DND-41 (cell line): ENCODE results near the gene TIMP1.

Experiments used
- ATAC-seq: fragments of 200-7000 bp; cut with Tn5 transposase; 3 replicates; pipeline ENCODE4 v1.9.1; 2021; ENCODE audit warnings: low read depth; ENCODE audit not compliant: insufficient read depth
- DNase-seq: peaks from one replicate; pipeline ENCODE4 v3.0.0-alpha.2; 2020
- H2AFZ ChIP-seq: 2 replicates; pipeline ENCODE4 v1.6.0; 2012; ENCODE audit warnings: low read depth, low read length
- H3K27ac ChIP-seq: 2 replicates; pipeline ENCODE4 v1.5.1; 2012; ENCODE audit warnings: low read length, inconsistent platforms
- H3K27me3 ChIP-seq: fragments of 200-600 bp; sonication (generic); 2 replicates; pipeline ENCODE4 v1.6.0; 2012; ENCODE audit warnings: low read length, mild to moderate bottlenecking, inconsistent platforms; ENCODE audit not compliant: insufficient read depth, poor library complexity
- H3K36me3 ChIP-seq: 2 replicates; pipeline ENCODE4 v1.5.1; 2012; ENCODE audit warnings: low read length, inconsistent platforms; ENCODE audit not compliant: insufficient read depth
- H3K4me1 ChIP-seq: 2 replicates; pipeline ENCODE4 v1.5.1; 2012; ENCODE audit warnings: mild to moderate bottlenecking, low read length; ENCODE audit not compliant: insufficient read depth
- H3K4me2 ChIP-seq: 2 replicates; pipeline ENCODE4 v1.6.0; 2012; ENCODE audit warnings: mild to moderate bottlenecking, moderate library complexity, low read length, inconsistent platforms; ENCODE audit not compliant: insufficient read depth
- H3K4me3 ChIP-seq, 2 experiments: fragments of 200-600 bp in 1 of 2; shearing (Covaris generic) in 1 of 2; 2 replicates each; pipeline ENCODE4 v1.5.1; 2012 to 2016; ENCODE audit warnings: inconsistent platforms in 2 of 2, low read length in 2 of 2, mild to moderate bottlenecking in 2 of 2, low read depth in 1 of 2, moderate library complexity in 1 of 2
- H3K79me2 ChIP-seq: 2 replicates; pipeline ENCODE4 v1.6.0; 2012; ENCODE audit warnings: low read length, inconsistent platforms; ENCODE audit not compliant: insufficient read depth
- H3K9ac ChIP-seq: 2 replicates; pipeline ENCODE4 v1.6.0; 2012; ENCODE audit warnings: low read depth, mild to moderate bottlenecking, inconsistent platforms, low read length, moderate library complexity
- H3K9me3 ChIP-seq: 2 replicates; pipeline ENCODE4 v1.5.1; 2012; ENCODE audit warnings: low read length, moderate library complexity, mild to moderate bottlenecking, inconsistent platforms; ENCODE audit not compliant: insufficient read depth, severe bottlenecking
- H4K20me1 ChIP-seq: 2 replicates; pipeline ENCODE4 v1.6.0; 2012; ENCODE audit warnings: low read length; ENCODE audit not compliant: insufficient read depth
- EZH2 ChIP-seq: IDR thresholded peaks from 3 replicates; pipeline ENCODE4 v1.6.1; 2012; ENCODE audit warnings: borderline replicate concordance, low read depth, mild to moderate bottlenecking, moderate library complexity, low read length, inconsistent platforms; ENCODE audit not compliant: severe bottlenecking
- TF ChIP-seq, protein P1 (sequence below): IDR thresholded peaks from 2 replicates; pipeline ENCODE4 v1.5.1; 2012; ENCODE audit warnings: borderline replicate concordance, low read length, moderate library complexity, mild to moderate bottlenecking; ENCODE audit not compliant: poor library complexity, severe bottlenecking; ENCODE audit errors: extremely low read depth

TIMP1 gene

DNA sequence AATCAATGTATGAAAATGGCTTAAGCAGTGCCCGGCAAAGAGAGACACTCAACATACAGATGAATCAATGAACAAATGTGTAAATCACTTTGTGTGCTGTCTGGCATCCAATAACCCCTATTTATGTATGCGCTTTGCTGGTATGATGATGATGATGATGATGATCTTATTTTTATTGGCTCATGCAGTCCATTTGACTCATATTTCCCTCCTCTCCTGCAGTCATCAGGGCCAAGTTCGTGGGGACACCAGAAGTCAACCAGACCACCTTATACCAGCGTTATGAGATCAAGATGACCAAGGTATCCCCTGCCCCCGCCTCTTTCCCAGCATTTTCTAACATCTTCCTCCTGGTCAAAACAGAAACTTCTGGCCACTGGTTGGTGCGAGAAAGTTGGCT lies 2.5 kb downstream of the TIMP1 start:
- Histone ChIP-seq H3K4me3 (no peak overlapping the region), H3K4me1 (peaks cover 26% of the 10 kb centered on the region), H2AFZ (no peak overlapping the region), H4K20me1 (no peaks in the 10 kb centered on the region), H3K27me3 (no peaks in the 10 kb centered on the region), H3K36me3 (no peaks in the 10 kb centered on the region), H3K4me2 (no peak overlapping the region), H3K9me3 (no peaks in the 10 kb centered on the region), H3K9ac (no peak overlapping the region), H3K79me2 (no peaks in the 10 kb centered on the region), H3K27ac (no peak overlapping the region)
- DNase-seq (no peak), ATAC-seq (no peak)
- TF ChIP-seq, protein P1, sequence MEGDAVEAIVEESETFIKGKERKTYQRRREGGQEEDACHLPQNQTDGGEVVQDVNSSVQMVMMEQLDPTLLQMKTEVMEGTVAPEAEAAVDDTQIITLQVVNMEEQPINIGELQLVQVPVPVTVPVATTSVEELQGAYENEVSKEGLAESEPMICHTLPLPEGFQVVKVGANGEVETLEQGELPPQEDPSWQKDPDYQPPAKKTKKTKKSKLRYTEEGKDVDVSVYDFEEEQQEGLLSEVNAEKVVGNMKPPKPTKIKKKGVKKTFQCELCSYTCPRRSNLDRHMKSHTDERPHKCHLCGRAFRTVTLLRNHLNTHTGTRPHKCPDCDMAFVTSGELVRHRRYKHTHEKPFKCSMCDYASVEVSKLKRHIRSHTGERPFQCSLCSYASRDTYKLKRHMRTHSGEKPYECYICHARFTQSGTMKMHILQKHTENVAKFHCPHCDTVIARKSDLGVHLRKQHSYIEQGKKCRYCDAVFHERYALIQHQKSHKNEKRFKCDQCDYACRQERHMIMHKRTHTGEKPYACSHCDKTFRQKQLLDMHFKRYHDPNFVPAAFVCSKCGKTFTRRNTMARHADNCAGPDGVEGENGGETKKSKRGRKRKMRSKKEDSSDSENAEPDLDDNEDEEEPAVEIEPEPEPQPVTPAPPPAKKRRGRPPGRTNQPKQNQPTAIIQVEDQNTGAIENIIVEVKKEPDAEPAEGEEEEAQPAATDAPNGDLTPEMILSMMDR, result no peak
- no peak for TF ChIP-seq EZH2

DNA sequence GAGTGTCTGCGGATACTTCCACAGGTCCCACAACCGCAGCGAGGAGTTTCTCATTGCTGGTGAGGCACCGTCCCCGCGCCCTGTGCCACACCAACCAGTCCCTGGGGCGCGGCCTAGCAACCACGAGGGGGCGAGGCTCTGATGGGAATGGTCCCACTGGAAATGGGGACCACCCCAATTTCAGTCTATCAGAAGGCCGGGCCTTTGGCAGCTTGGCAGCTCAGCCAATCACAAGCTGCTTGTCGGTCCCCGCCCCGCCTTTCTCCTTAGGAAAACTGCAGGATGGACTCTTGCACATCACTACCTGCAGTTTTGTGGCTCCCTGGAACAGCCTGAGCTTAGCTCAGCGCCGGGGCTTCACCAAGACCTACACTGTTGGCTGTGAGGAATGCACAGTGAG lies 3.0 kb downstream of the TIMP1 start:
- TF ChIP-seq, protein P1, result no peak
- no peak for TF ChIP-seq EZH2
- Histone ChIP-seq H3K9ac (no peak overlapping the region), H3K36me3 (no peaks in the 10 kb centered on the region), H3K79me2 (no peaks in the 10 kb centered on the region), H3K27me3 (no peaks in the 10 kb centered on the region), H3K4me3 (no peak overlapping the region), H3K27ac (no peak overlapping the region), H3K4me2 (no peak overlapping the region), H3K9me3 (no peaks in the 10 kb centered on the region), H2AFZ (no peak overlapping the region), H4K20me1 (no peaks in the 10 kb centered on the region), H3K4me1 (peaks cover 26% of the 10 kb centered on the region)
- ATAC-seq, result no peak
- no peak for DNase-seq

DNA sequence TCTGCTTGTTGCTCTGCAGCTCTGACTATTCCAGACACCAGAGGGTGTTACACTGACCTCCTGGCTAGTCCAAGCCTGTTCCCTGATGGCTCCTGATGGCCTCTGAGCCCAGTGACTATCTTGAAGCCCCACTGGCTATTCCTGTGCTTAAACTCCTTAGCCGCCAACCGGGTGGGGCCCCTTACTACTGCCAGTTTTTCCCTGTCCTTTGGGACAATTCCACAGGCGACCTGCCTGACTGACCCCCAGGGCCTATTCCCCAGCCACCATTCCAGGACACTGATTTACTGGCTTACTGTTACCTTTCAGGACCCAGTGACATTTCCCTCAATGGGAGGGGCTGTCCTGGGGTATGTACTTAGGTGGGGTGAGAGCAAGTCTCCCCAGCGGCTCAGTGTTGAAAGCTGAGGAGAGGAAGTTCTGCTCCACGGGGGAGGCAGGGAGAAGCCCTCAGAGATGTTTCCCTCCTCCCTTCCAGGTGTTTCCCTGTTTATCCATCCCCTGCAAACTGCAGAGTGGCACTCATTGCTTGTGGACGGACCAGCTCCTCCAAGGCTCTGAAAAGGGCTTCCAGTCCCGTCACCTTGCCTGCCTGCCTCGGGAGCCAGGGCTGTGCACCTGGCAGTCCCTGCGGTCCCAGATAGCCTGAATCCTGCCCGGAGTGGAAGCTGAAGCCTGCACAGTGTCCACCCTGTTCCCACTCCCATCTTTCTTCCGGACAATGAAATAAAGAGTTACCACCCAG lies 4.0 kb downstream of the TIMP1 start:
- no peak for DNase-seq
- no peaks in the 10 kb centered on the region for H3K36me3 ChIP-seq
- H3K9ac ChIP-seq, result no peak overlapping the region
- ATAC-seq, result no peak
- H3K4me1 ChIP-seq, result peaks cover 25% of the 10 kb centered on the region
- H2AFZ ChIP-seq, result no peak overlapping the region
- no peak overlapping the region for H3K4me3 ChIP-seq
- H3K9me3 ChIP-seq, result no peaks in the 10 kb centered on the region
- no peaks in the 10 kb centered on the region for H4K20me1 ChIP-seq
- no peak overlapping the region for H3K4me2 ChIP-seq
- H3K27me3 ChIP-seq, result no peaks in the 10 kb centered on the region
- H3K79me2 ChIP-seq, result no peaks in the 10 kb centered on the region
- no peak for TF ChIP-seq EZH2
- TF ChIP-seq, protein P1, result no peak
- H3K27ac ChIP-seq, result no peak overlapping the region
